ENCODE measurements around the gene PLPP4.

PLPP4 gene

DNA sequence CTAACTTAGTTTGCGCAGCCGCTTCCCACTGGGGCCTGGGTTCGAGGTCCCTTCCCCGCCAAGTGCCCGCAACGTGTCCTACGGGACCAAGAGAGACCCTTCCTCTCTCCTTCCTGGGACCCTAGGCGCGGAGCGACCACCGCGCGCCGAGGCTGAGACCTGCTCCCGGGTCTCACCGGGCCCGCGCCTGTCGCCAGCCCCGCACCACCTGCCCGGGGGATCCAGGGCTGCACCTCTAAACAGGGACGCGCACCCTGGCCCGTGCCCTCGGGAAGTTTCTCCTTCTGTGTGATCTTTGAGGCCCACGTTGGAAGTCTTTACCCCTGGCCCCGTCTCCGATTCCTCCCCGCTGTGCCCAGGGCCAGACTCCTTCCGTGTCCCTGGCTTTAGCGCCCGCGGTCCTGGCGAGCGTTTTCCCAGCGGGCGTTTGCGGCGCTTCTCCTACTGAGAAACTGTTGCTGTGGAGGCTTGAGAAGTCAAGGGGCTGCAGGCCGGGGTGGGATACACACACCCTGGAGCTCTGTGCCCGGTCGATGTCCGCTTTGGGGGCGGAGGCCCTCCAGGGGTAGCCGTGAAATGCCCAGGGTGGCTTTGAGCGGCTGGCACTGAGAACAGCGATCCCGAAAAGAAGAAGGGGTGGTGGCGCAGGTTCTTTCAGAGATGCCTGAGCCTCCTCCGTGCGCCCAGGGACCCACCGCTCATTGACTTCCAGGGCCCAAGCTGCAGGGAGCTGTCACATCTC lies 575 bp downstream of the PLPP4 start:
- DNase-seq = no peak

DNA sequence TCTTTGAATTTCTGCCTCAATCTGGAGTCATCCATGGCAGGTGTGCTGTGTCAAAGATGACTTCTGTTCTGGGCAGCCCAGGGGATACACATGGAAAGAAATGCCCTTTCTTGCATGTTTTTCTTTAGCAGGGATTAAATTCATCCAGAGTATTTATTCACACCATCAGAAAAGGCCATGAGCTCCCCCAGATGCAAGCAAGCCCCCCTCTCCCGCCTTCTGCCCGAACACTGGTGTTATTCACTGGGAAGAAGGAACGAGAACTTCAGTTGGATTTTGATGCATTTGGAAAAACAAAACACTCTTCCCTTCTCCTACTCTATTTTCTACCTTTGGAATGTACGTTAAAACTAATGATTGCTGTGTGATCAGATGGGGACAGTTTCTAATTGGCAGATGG lies 1.4 kb downstream of the PLPP4 start:
- DNase-seq = no peak

GRCh38 chr10:120459185-120459584 lies 2.2 kb downstream of the PLPP4 start:
- no peak for DNase-seq

DNA sequence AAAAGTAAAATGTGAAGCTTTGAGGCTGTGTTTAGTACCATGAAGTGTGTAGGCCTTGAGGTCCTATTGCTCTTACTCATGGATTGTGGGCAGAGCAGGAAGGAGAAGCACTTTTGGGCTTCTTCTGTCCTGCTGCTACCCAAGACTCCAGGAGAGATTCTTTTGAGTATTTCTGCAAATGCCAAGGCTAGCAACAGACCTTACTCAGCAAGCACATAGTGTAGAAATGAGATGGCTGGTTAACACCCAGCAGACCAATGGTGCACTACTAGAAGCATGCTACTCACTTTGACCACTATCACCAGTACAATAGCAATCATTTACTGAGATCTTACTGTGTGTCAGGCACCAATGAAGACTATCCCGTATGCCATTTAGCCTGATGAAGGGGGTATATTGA lies 3.2 kb downstream of the PLPP4 start:
- no peak for DNase-seq

DNA sequence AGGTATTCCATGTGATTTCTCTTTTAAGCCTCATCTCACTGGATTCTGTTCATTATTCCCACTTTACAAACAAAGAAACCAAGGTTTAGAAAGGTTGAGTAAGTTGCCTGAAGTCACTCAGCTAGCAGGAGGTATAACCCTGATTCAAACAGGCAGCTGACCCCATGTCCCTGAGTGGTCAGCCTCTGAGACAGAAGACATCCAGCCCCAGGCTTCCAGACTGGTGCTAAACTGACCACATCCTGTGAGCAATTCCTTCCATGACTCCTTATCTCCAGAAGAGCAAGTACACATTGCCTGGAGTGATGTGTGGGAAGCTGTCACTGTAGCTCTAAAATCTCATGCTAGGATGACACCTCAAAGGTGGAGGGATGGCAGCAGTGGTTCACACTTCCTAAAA lies 3.7 kb downstream of the PLPP4 start:
- DNase-seq = no peak

GRCh38 chr10:120462018-120462682 lies 5.1 kb downstream of the PLPP4 start:
- DNase-seq = no peak

DNA sequence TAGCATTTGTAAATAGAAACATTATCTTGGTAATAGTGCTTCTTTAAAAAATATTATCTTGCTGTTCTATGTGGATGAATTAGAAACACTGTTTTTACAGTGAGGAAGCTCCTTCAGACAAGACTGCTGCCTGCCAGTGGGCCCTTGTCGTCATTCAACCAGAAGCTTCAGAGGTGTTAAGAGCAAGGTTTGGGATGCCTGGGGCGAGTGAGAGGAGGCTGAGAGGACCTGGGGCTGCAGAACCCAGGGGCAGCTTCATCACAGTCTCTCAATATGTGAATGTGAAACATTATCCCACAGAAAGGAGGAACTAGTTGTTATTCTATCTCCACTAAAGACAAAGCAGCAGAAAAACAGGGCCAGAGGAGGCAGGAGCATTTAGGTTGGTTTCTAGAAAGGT lies 8.1 kb downstream of the PLPP4 start:
- DNase-seq = no peak

GRCh38 chr10:120466006-120466405 lies 9.0 kb downstream of the PLPP4 start:
- DNase-seq = no peak

DNA sequence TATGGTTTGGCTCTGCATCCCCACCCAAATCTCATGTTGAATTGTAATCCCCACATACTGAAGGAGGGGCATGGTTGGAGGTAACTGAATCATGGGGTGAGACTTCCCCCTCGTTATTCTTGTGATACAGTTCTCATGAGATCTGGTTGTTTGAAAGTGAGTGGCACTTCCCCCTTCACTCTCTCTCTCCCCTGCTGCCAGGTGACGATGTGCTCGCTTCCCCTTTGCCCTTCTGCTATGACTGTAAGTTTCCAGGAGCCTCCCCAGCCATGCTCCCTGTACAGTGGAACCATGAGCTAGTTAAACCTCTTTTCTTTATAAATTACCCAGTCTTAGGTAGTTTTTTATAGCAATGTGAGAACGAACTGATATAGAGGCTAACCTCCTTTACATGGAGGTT lies 16.6 kb downstream of the PLPP4 start:
- no peak for DNase-seq

DNA sequence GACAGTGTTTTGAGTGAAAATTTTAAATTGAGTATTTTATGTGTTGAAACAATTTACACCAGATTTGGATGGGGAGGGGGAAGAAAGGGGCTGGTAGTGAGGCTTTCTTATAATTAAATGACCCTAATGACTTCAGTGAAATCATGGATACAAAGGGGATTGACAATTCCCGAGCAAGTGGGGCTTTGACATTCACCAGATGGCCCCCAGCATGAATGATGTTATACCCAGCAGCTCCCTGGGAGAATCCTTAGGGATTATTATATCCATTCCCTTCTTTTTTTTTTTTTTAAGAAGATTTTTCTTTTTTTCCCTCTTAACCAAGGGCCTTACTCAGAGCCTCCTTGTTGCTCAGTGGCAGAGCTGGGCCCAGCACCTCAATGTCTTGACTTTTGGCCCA lies 17.9 kb downstream of the PLPP4 start:
- DNase-seq = no peak

- DNase-seq = no peak
These were observed 19.1 kb downstream of the PLPP4 start for GRCh38 chr10:120475844-120476791.

DNA sequence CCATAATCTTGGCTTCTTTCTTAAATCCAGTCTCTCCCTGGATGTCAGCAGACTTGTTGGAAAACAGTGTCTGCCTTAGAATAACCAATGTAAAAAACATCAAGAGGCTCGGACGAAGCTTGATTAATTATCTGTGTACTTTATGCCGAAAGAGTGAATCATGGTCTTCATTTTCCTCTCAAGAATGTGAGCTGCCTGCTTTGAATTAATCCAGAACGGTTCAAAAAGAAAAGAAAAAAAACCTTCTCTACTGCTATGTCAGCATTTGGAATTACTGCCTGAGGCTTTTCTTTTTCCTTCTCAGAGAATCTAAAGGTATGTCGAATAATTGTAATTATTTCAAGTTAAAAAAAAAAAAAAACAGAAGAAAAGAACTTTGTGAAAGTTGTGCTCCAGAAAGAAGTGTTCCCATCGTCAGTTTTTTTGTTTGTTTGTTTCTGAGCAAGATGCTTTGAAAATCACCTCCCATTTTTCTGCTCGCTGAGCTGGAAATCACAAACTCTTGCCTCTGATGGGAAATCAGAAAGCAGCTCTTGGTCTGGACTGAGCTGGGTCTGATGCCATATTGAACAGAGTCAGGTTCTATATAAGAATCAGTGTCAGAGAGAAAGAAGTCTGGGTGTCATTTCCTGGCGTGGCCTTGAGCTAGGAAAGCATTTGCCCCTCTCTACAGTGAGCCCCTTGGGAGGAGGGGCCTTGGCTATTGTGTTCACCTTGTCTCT lies 20.2 kb downstream of the PLPP4 start:
- DNase-seq = no peak

GRCh38 chr10:120477743-120478141 lies 20.7 kb downstream of the PLPP4 start:
- no peak for DNase-seq

DNA sequence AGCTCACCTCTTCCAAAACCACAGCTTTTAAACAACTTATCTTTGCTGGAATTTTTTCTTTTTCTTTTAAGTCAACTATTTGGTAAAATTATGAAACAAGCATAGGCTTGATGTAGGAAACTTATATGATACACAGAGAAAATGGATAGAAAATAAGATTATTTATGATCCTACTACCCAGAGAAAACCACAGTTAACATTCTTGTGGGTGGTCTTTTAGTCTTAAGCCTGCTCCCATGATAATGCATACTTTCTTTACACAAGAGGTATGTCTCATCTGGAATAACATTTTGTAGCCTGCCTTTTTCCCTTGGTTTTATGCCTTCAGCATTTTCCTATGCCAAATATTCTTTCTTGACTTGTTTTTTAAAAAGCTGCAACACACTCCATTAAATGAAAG lies 21.4 kb downstream of the PLPP4 start:
- no peak for DNase-seq

- no peak for DNase-seq
These were observed 22.5 kb downstream of the PLPP4 start for GRCh38 chr10:120479506-120479905.

DNA sequence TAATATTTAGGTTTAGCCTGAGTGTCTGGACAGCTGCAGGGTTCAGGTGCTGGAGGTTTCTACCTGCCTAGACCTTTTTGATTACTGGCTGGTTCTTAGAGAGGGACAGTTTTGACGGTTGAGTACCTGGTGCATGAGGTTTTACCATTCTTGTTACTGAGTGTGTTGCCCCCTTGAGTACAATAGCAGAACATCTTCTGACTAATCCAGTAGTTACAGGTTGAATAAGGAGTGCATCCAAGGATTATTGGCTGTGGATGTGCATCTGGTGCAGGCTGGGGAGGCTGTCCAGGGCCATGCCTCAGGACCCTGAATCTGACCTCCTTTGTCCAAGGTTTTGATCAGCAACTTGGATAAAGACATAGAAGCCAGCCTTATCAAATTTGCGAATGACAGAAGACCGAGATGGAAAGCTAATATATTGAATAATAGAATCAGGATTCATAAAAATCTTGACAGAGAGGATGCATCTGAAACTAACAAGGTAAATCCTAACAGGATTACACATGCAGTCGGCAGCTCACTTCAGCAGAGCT lies 23.1 kb downstream of the PLPP4 start:
- DNase-seq = no peak

- no peak for DNase-seq
These were observed 23.8 kb downstream of the PLPP4 start for GRCh38 chr10:120480848-120481247.

- no peak for DNase-seq
These were observed 26.0 kb downstream of the PLPP4 start for GRCh38 chr10:120483006-120483405.

- no peak for DNase-seq
These were observed 26.7 kb downstream of the PLPP4 start for GRCh38 chr10:120483651-120484301.

- no peak for DNase-seq
These were observed 28.9 kb downstream of the PLPP4 start for GRCh38 chr10:120485946-120486345.

DNA sequence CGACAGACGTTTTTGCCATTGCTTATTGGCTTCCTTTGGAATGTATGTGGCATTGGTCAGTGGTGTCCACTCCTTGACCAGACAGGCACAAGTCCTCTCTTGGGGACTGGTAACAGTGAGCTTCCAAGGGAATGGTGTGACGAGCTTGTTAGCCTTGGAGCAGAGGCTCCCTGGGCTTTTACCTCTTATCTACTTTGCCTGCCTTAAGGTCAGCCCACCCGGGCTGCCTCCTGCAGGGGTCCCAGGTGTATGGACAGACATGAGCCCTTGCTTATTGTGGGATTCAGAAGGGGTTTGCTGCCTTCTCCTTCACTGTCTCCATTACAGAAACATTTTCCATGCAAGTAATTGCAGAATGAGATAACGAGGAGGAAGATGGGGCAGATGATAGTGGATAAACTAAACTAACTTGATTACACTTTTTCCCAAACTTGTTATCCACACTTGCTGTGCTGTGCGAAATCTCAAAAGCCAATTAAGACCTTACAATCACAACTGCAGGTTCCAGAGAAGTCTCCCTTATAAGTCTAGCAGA lies 29.7 kb downstream of the PLPP4 start:
- no peak for DNase-seq

DNA sequence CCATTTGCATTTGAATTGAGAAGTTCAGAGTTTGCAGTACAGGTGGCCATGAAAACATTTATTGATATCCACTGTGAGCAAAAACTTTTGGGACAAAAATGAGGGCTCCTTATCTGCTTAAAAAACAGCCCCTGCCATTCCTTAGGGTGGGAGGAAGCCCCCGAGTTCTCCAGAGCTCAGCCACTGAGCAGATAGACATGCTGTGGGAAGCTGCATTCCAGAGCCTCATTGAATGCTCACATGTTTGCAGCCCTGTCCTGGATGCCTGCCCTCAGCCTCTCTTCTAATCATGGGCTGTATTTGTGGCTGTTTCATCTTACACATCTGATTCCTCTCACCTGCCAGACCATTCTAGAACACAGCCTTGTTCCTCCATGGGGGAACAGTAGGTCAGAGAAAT lies 33.3 kb downstream of the PLPP4 start:
- no peak for DNase-seq

Measured in activated CD4-positive, alpha-beta T cell treated with anti-CD3 and anti-CD28 coated beads for 4 hours (primary cell).